ENCODE measurements around the gene LRRTM4.

LRRTM4 gene

DNA sequence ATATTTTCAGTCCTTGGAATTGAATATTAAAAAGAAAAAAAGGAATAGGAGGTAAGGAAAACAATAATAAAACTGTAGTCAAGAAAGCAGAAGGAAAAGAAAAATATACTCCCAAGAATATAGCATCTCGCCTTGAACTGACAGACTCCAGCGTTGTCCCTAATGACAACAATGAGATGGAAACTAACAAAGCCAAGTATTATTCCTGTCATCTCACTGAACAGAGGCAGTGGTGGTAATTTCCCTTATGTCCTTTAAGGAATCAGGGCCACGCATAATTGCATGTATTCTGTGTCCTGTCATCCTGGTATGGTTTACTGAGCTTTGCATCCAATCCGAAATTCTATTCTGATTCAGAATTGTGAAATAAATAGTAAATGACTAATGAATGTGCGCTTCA is 158.9 kb downstream of the LRRTM4 start:
- H3K4me3 Mint-ChIP-seq = no peak overlapping the region
- no peaks in the 10 kb centered on the region for H3K27me3 Mint-ChIP-seq
- no peaks in the 10 kb centered on the region for H3K36me3 Mint-ChIP-seq (ENCODE audit: insufficient read depth)
- H3K4me1 Mint-ChIP-seq = no peaks in the 10 kb centered on the region
- no peak overlapping the region for H3K27ac Mint-ChIP-seq (ENCODE audit: low read depth)
- ATAC-seq (replicated peaks; ENCODE audit: extremely low read depth, poor library complexity, severe bottlenecking) (no peak), DNase-seq (ENCODE audit: low spot score in 2 of 2) (no peak)
- peaks cover 18% of the 10 kb centered on the region for H3K9me3 Mint-ChIP-seq

DNA sequence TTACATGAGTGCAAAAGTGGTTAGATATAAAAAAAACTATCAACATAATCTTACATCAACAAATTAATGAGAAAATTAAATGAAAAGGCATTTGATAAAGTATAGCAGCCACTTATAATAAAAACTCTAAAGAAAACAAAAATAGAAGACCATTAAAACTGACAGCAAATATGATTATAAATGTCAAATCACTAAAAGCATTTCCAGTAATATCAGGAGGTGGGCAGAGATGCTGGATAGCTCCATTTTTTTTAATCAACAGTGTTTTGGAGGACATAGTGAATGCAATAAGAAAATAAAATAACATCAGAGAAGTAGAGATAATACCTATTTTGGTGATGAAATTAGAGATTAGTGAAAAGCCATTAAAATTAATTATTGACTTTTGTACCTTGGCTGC is 173.4 kb downstream of the LRRTM4 start:
- DNase-seq (ENCODE audit: low spot score in 2 of 2) = no peak
- H3K4me3 Mint-ChIP-seq = no peak overlapping the region
- ATAC-seq (replicated peaks; ENCODE audit: extremely low read depth, poor library complexity, severe bottlenecking) = no peak
- peaks cover 7% of the 10 kb centered on the region for H3K9me3 Mint-ChIP-seq
- H3K4me1 Mint-ChIP-seq = no peaks in the 10 kb centered on the region
- no peak overlapping the region for H3K27ac Mint-ChIP-seq (ENCODE audit: low read depth)
- H3K36me3 Mint-ChIP-seq (ENCODE audit: insufficient read depth) = no peaks in the 10 kb centered on the region
- H3K27me3 Mint-ChIP-seq = no peaks in the 10 kb centered on the region

DNA sequence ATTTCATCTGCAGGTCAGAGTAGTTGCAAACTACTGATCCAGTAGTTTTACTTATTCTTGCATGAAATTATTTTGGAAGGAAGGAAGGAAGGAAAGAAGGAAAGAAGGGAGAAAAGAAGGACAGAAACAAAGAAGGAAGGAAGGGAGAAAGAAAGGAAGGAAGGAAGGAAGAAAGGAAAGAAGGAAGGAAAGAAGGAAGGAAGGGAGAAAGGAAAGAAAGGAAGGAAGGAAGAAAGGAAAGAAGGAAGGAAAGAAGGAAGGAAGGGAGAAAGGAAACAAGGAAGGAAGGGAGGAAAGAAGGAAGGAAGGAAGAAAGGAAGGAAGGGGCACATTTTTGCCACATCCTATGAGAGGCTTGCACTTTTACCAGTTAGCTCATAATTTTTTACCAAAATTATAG is 186.2 kb downstream of the LRRTM4 start:
- Mint-ChIP-seq H3K4me3 (no peak overlapping the region), H3K27ac (ENCODE audit: low read depth) (no peak overlapping the region)
- ATAC-seq (replicated peaks; ENCODE audit: extremely low read depth, poor library complexity, severe bottlenecking) = no peak

DNA sequence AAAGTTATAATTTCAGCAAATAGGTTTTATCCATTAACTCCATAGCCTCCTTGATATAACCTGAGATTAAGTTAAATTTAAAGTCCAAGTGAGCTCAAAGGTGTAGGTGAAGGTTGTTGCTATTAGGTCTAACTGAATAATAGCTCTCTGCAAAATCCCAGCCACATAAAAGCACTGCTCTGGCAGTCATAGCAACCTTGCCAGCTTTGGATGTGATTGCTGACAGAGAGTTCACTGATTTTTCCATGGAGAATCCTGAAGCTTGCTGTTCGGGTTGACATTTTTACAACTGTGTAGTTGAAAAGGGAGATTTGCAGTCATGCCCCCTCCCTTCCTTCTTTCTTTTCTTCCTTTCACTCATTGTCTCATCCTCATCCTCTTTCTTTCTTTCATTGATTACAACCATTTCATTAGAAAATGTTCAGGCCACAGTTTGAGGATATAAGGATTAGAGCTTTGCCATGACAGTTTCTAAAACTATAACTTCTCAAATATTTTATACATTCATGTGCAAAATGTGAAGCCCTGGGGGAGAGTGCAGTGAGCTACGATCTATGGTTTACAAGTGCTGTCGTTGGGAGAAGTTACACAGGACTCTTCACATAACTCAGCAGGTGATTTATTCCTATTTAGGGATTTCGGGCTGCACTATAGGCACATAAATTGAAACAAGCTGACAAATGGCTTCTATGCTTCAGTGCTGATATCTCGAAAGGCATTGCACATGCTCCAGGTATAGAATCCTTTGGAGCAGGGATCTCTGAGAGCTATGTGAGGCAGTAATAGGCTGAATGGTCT is 193.8 kb downstream of the LRRTM4 start:
- H3K4me3 Mint-ChIP-seq = no peak overlapping the region
- H3K27me3 Mint-ChIP-seq = no peaks in the 10 kb centered on the region
- H3K27ac Mint-ChIP-seq (ENCODE audit: low read depth) = no peak overlapping the region
- DNase-seq (ENCODE audit: low spot score in 2 of 2) = no peak
- H3K36me3 Mint-ChIP-seq (ENCODE audit: insufficient read depth) = no peaks in the 10 kb centered on the region
- no peaks in the 10 kb centered on the region for H3K4me1 Mint-ChIP-seq
- H3K9me3 Mint-ChIP-seq = peaks cover 22% of the 10 kb centered on the region
- ATAC-seq (replicated peaks; ENCODE audit: extremely low read depth, poor library complexity, severe bottlenecking) = no peak

More for the DNA sequence above, 186.2 kb downstream of the LRRTM4 start:
- peaks cover 27% of the 10 kb centered on the region for H3K9me3 Mint-ChIP-seq
- DNase-seq (ENCODE audit: low spot score in 2 of 2) = no peak
- H3K36me3 Mint-ChIP-seq (ENCODE audit: insufficient read depth) = no peaks in the 10 kb centered on the region
- no peaks in the 10 kb centered on the region for H3K27me3 Mint-ChIP-seq
- H3K4me1 Mint-ChIP-seq = no peaks in the 10 kb centered on the region

DNA sequence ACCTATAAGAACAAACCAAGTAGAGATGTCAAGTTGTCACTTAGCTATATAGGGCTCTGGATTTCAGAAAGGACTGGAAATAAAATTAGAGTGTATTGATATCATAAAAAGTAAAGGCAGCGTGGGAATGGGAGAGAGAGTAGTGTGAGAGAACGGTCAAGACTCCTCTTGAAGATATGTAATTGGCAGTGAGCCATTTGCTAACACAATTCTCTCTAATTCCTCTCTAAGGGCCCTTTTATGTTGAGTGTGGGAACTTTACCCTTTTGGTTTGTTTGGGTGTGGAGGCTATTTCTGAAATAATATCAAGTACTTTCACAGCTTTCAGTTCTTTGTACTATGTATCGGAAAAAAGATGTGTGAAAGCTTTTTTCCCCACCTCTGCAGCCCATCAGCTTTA is 196.8 kb downstream of the LRRTM4 start:
- no peaks in the 10 kb centered on the region for H3K4me1 Mint-ChIP-seq
- no peak overlapping the region for H3K4me3 Mint-ChIP-seq
- ATAC-seq (replicated peaks; ENCODE audit: extremely low read depth, poor library complexity, severe bottlenecking) (no peak), DNase-seq (ENCODE audit: low spot score in 2 of 2) (no peak)
- H3K27me3 Mint-ChIP-seq = no peaks in the 10 kb centered on the region
- H3K27ac Mint-ChIP-seq (ENCODE audit: low read depth) = no peak overlapping the region
- no peaks in the 10 kb centered on the region for H3K36me3 Mint-ChIP-seq (ENCODE audit: insufficient read depth)
- peaks cover 22% of the 10 kb centered on the region for H3K9me3 Mint-ChIP-seq

DNA sequence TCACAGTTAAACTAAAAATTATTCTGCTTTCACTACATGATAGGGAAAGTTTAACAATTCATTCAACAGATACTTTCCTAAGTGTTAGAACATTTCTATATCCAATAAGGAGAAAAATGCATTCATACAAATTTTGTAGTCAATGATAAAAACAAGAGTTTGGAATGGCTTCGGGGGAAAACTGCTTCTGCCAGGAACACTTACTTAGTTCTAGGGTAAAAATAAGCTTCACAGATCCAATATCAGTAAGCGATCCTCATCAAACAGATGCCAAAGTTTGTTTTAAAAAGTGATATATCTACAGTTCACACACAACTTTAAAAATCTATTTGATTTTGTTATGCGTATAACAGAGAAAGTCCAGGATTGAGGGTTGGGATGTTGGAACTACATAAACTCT is 199.7 kb downstream of the LRRTM4 start:
- H3K27me3 Mint-ChIP-seq = no peaks in the 10 kb centered on the region
- H3K4me1 Mint-ChIP-seq = no peaks in the 10 kb centered on the region
- ATAC-seq (replicated peaks; ENCODE audit: extremely low read depth, poor library complexity, severe bottlenecking) (no peak), DNase-seq (ENCODE audit: low spot score in 2 of 2) (no peak)
- no peak overlapping the region for H3K27ac Mint-ChIP-seq (ENCODE audit: low read depth)
- no peak overlapping the region for H3K4me3 Mint-ChIP-seq
- H3K9me3 Mint-ChIP-seq = peaks cover 25% of the 10 kb centered on the region
- no peaks in the 10 kb centered on the region for H3K36me3 Mint-ChIP-seq (ENCODE audit: insufficient read depth)

DNA sequence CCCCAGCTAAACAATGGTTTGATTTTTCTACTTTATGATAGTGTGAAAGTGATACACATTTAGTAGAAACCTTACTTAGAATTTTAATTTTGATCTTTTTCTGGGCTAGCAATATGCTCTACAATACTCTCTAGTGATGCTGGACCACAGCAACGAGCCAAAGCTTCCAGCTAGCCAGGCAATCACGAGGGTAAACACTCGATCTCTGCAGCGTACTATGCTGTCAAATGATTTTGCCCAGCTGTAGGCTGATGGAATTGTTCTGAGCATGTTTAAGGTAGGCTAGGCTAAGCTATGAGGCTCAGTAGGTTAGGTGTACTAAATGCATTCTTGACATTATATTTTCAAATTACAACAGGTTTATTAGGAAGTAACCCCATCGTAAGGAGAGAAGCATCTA is 207.5 kb downstream of the LRRTM4 start:
- Mint-ChIP-seq H3K4me1 (no peaks in the 10 kb centered on the region), H3K27ac (ENCODE audit: low read depth) (no peak overlapping the region), H3K27me3 (no peaks in the 10 kb centered on the region), H3K36me3 (ENCODE audit: insufficient read depth) (no peaks in the 10 kb centered on the region), H3K4me3 (no peak overlapping the region), H3K9me3 (peaks cover 27% of the 10 kb centered on the region)
- no peak for DNase-seq (ENCODE audit: low spot score in 2 of 2)
- no peak for ATAC-seq (replicated peaks; ENCODE audit: extremely low read depth, poor library complexity, severe bottlenecking)

DNA sequence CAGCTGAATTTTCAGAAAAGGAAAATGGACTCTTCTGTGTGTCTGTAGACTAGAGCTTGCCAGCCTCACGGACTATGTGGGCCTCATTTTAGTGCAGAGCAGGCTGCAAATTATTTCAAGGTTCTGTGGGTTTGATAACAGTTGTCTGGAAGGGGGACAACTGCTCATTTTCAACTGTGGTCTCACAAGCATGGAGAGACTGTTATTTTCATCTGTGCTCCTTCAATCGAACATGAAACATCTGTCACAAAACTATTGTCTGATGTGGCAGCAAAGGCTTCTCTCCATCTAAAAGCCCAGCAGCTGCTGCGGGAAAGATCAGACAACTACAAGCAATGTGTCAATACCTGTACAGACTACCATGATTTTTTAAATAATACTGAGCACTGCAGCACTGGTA is 211.8 kb downstream of the LRRTM4 start:
- H3K27me3 Mint-ChIP-seq = no peaks in the 10 kb centered on the region
- H3K4me1 Mint-ChIP-seq = no peaks in the 10 kb centered on the region
- H3K36me3 Mint-ChIP-seq (ENCODE audit: insufficient read depth) = no peaks in the 10 kb centered on the region
- ATAC-seq (replicated peaks; ENCODE audit: extremely low read depth, poor library complexity, severe bottlenecking) (no peak), DNase-seq (ENCODE audit: low spot score in 2 of 2) (no peak)
- peaks cover 29% of the 10 kb centered on the region for H3K9me3 Mint-ChIP-seq
- no peak overlapping the region for H3K27ac Mint-ChIP-seq (ENCODE audit: low read depth)
- no peak overlapping the region for H3K4me3 Mint-ChIP-seq

DNA sequence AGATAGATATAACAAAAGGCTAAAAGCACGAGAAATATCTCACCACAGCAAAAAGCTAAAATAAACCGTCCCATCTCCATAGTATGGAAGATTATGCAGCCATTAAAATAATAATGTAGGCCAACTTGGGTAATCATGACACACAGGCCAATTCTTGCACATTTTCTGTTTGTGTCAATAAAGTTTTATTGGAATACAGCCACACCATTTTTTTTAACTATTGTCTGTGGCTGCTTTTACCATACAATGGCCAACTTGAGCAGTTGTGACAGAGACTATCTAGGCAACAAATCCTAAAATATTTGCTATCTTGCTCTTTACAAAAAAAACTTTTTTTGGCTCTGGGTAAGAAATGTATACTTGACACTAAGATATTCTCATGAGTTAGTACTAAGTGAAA is 212.5 kb downstream of the LRRTM4 start:
- Mint-ChIP-seq H3K9me3 (peaks cover 29% of the 10 kb centered on the region), H3K27ac (ENCODE audit: low read depth) (no peak overlapping the region), H3K36me3 (ENCODE audit: insufficient read depth) (no peaks in the 10 kb centered on the region), H3K27me3 (no peaks in the 10 kb centered on the region), H3K4me1 (no peaks in the 10 kb centered on the region), H3K4me3 (no peak overlapping the region)
- no peak for ATAC-seq (replicated peaks; ENCODE audit: extremely low read depth, poor library complexity, severe bottlenecking)
- DNase-seq (ENCODE audit: low spot score in 2 of 2) = no peak

DNA sequence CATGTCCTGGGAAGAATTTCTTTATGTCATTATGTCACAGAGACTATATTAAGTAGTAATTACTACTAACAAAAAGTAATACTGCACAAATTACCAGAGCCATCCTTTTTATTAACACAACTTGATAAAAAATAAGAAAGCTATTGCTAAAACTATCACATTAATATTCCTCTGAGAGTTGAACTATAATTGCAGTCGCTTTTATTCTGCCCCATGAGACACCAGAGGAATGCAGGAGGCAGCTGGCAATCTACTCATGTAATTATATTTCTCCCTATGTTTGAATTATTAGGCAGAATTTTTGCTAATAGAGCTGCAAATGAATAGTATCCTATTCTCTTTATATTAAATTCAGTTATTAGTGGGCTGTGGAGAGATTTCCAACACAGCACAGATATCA is 220.7 kb downstream of the LRRTM4 start:
- no peaks in the 10 kb centered on the region for H3K4me1 Mint-ChIP-seq
- H3K27me3 Mint-ChIP-seq = no peaks in the 10 kb centered on the region
- peaks cover 3% of the 10 kb centered on the region for H3K9me3 Mint-ChIP-seq
- ATAC-seq (replicated peaks; ENCODE audit: extremely low read depth, poor library complexity, severe bottlenecking) (no peak), DNase-seq (ENCODE audit: low spot score in 2 of 2) (no peak)
- H3K4me3 Mint-ChIP-seq = no peak overlapping the region
- H3K36me3 Mint-ChIP-seq (ENCODE audit: insufficient read depth) = no peaks in the 10 kb centered on the region
- H3K27ac Mint-ChIP-seq (ENCODE audit: low read depth) = no peak overlapping the region

DNA sequence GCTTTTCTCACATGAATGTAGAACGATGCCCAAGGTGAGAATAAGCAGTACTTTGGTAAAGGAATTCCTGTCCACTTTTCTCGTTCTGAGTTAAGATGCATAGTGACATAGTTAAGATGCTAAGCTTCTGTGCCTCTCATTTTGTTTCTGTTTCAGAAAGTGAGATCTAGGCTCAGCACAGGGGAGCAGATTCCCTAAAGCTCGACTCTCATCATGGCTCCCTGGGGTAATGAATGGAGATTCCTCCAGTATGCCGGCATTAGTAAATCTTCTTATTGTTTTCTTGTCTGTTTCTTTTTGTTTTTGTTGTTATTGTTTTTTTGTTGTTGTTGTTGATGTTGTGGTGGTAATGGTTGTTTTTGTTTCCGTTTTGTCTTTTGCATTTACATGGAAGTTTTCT is 225.4 kb downstream of the LRRTM4 start:
- H3K36me3 Mint-ChIP-seq (ENCODE audit: insufficient read depth) = no peaks in the 10 kb centered on the region
- ATAC-seq (replicated peaks; ENCODE audit: extremely low read depth, poor library complexity, severe bottlenecking) = no peak

DNA sequence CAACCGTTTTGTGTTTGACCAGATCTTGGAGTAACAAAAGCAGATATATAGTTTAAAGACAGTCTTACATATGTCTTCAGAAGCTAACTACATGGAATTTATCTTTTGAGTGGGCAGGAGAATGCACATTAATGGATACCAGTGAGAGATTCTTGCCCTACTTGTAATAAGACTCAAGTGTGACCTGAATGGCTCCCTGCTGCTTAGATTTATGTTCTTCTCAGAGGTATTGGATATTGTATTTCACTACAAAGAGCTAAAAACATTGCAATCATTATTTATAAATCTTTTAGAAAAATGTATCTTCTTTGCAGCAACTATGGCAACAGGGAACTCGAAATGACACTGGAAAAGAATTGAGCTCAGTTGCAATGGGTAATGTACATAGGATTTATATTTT is 227.7 kb downstream of the LRRTM4 start:
- Mint-ChIP-seq H3K36me3 (ENCODE audit: insufficient read depth) (peaks cover 2% of the 10 kb centered on the region), H3K4me3 (no peak overlapping the region), H3K27me3 (no peaks in the 10 kb centered on the region), H3K4me1 (no peaks in the 10 kb centered on the region), H3K9me3 (peaks cover 11% of the 10 kb centered on the region), H3K27ac (ENCODE audit: low read depth) (no peak overlapping the region)
- ATAC-seq (replicated peaks; ENCODE audit: extremely low read depth, poor library complexity, severe bottlenecking) (no peak), DNase-seq (ENCODE audit: low spot score in 2 of 2) (no peak)

More for the DNA sequence above, 225.4 kb downstream of the LRRTM4 start:
- Mint-ChIP-seq H3K4me3 (no peak overlapping the region), H3K27ac (ENCODE audit: low read depth) (no peak overlapping the region), H3K4me1 (no peaks in the 10 kb centered on the region), H3K9me3 (no peaks in the 10 kb centered on the region), H3K27me3 (no peaks in the 10 kb centered on the region)
- no peak for DNase-seq (ENCODE audit: low spot score in 2 of 2)

DNA sequence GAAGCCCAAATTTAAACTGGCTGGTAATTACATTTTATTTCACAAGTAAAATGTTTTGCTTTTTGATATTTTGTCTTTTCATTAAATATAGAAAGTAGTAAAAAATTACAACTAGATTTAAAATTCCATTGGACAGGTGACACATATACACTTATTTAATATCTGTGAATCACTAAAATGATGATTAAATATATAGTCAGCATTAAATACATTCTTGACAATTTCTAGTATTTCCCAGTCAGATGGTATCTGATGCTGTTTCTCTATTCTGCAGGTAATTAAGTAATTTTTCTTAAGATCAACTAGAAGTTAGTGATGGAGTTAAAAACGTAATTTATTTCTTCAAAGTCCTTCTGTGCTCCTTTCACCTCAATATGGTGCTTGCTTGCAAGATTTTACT is 237.8 kb downstream of the LRRTM4 start:
- peaks cover 19% of the 10 kb centered on the region for H3K9me3 Mint-ChIP-seq
- H3K27ac Mint-ChIP-seq (ENCODE audit: low read depth) = no peak overlapping the region
- ATAC-seq (replicated peaks; ENCODE audit: extremely low read depth, poor library complexity, severe bottlenecking) = no peak

More for the DNA sequence above, 237.8 kb downstream of the LRRTM4 start:
- no peaks in the 10 kb centered on the region for H3K4me1 Mint-ChIP-seq
- H3K36me3 Mint-ChIP-seq (ENCODE audit: insufficient read depth) = peaks cover 2% of the 10 kb centered on the region
- H3K27me3 Mint-ChIP-seq = no peaks in the 10 kb centered on the region
- H3K4me3 Mint-ChIP-seq = no peak overlapping the region
- DNase-seq (ENCODE audit: low spot score in 2 of 2) = no peak
